ENCODE data around the gene SLC44A1. TPM values are rescaled to one million over a fixed set of nuclear protein-coding genes. Genes with fewer than 3 reads are reported as not detected.

The SLC44A1 gene
- total and polyA plus RNA-seq, 10 of the 15 experiments (the other 5 are each of a cell fraction or from before 2014, with no cell fraction given) = 2.4 to 21.2 (median 12.4) TPM

- RAD21 ChIA-PET (ENCODE audit: unreplicated experiment) = interaction anchor here (1.0 kb wide), 1 partner anchor 23 kb away, joined by 3 read pairs; no protein-coding TSS in a partner anchor
- Histone ChIP-seq H4K20me1 (ENCODE audit: control insufficient read depth, insufficient read depth) (no peaks in the 10 kb centered on the region), H3K9me3 (replicated peaks; ENCODE audit: control insufficient read depth, insufficient read depth, low read length) (no peaks in the 10 kb centered on the region), H3K27me3 (replicated peaks in 1 of 2; ENCODE audit: control insufficient read depth in 2 of 2, insufficient read depth in 2 of 2, low read length in 1 of 2) (no peaks in the 10 kb centered on the region), H3K4me3 (no peak overlapping the region), H3K79me2 (ENCODE audit: control insufficient read depth, insufficient read depth, low read length) (no peaks in the 10 kb centered on the region), H3K4me2 (ENCODE audit: control insufficient read depth, insufficient read depth) (no peak overlapping the region), H3K36me3 (ENCODE audit: control insufficient read depth in 2 of 2, insufficient read depth in 2 of 2, low read length in 1 of 2) (no peaks in the 10 kb centered on the region), H3K4me1 (ENCODE audit: control insufficient read depth, insufficient read depth, low read length) (no peaks in the 10 kb centered on the region), H3K27ac (ENCODE audit: control insufficient read depth, insufficient read depth) (no peak overlapping the region), H3K9ac (ENCODE audit: control insufficient read depth, insufficient read depth, low read length) (no peak overlapping the region), H2AFZ (ENCODE audit: control insufficient read depth, low read depth, low read length) (no peak overlapping the region)
- SMC1A ChIA-PET (ENCODE audit: uncharacterized antibody, unreplicated experiment) = interaction anchor here (1.0 kb wide), 1 partner anchor 107 kb away, joined by 3 read pairs; no protein-coding TSS in a partner anchor
- CTCF ChIA-PET = no interaction called here
- POLR2A ChIA-PET = no interaction called here
- BruUV-seq (replicated peaks) = no TSS peak
- DNase-seq (ENCODE audit: low read depth, low spot score) (no peak), FAIRE-seq (no peak), ATAC-seq (no peak)
- intact Hi-C loops (cut with micrococcal nuclease; ENCODE audit: unreplicated experiment) = loop anchor here (10.0 kb wide), 1 partner anchor 253 kb away; the partner anchor contains the start of gene TMEM38B
- no peak for TF ChIP-seq E2F8 (IDR thresholded peaks at IDR 0.05; ENCODE audit: low read depth, partially characterized antibody)
- no peak for TF ChIP-seq ZNF207 (IDR thresholded peaks at IDR 0.05; ENCODE audit: borderline replicate concordance)
- TF ChIP-seq CBX5 (IDR thresholded peaks at IDR 0.05; ENCODE audit: low read depth) = no peak
- TF ChIP-seq CTCF (IDR thresholded peaks at IDR 0.05 in 2 of 3, conservative IDR thresholded peaks at IDR 0.05 in 1 of 3; ENCODE audit: control insufficient read depth in 2 of 3, extremely low read depth in 1 of 3, insufficient read depth in 1 of 3, low read depth in 3 of 3, low read length in 3 of 3) = no peak
- TF ChIP-seq YY1 (IDR thresholded peaks at IDR 0.05; ENCODE audit: low read depth, low read length) = no peak
- TF ChIP-seq MEF2B (IDR thresholded peaks at IDR 0.05; ENCODE audit: partially characterized antibody, poor library complexity, severe bottlenecking) = no peak
- TF ChIP-seq BCL3 (IDR thresholded peaks at IDR 0.05; ENCODE audit: borderline replicate concordance, insufficient read depth, low read depth, low read length, poor library complexity, severe bottlenecking) = no peak
- no peak for TF ChIP-seq ZNF217 (IDR thresholded peaks at IDR 0.05)
- no peak for TF ChIP-seq CREB1 (IDR thresholded peaks at IDR 0.05; ENCODE audit: low read depth)
- TF ChIP-seq POU2F2 (IDR thresholded peaks at IDR 0.05; ENCODE audit: borderline replicate concordance, low read depth, low read length) = no peak
- no peak for TF ChIP-seq SRF (IDR thresholded peaks at IDR 0.05; ENCODE audit: low read depth in 2 of 2, low read length in 2 of 2)
- TF ChIP-seq CHD1 (IDR thresholded peaks at IDR 0.05; ENCODE audit: low read depth, low read length) = no peak
- 62% methylated on average over 2 of the region's 2 CpGs for WGBS (ENCODE audit: insufficient coverage, insufficient replicate concordance, low lambda C conversion rate, missing lambda C conversion rate)
- in situ Hi-C loops (cut with MboI) = no loop called here
Observed at GRCh38 chr9:105441616-105442160, 197.2 kb downstream of the SLC44A1 start.

All from GM12878 (cell line).